Stimulated activated CD4-positive, alpha-beta T cell treated with anti-CD3 and anti-CD28 coated beads, Interleukin-1b, Interleukin-23, amount 100 ng/mL, for 4 hours (primary cell): ENCODE measurements around the gene YAP1.

Experiments
- DNase-seq, 2 donors: peaks; one replicate each; pipeline ENCODE4 v3.0.0-alpha.2; 2020; ENCODE audit warnings: low read depth in 2 of 2

The YAP1 gene

GRCh38 chr11:102279641-102280170, 169.5 kb downstream of the YAP1 start:
- no peak for DNase-seq

DNA sequence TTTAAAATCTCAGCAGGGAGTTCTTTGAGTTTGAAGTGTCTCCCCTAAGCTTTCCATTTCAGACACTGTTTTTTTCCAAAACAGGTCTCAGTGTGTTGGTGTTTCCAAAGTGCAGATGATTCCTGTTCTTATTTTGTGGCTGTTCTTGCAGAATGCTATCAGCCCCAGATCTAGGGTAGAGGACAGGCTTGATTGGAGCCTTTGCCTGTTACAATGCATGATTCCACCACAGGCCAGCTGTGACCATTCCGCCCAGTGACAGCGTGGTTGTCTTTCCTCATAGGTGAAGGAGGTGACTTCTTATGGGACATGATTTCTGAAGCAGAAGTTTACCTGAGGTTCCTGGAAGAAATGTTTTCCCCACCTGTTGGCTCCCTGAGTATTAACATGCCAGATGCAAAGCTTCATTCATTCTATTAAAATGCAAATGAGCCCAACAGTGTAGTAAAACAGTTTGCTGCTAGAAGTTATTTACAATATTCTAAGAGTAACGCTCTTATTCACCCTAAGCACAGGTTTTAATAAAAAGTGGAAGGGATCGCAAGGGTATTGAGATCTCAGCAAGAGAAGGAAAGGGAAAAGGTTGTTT, 170.1 kb downstream of the YAP1 start:
- no peak for DNase-seq
